SK-N-SH (cell line): ENCODE measurements around the gene C11orf97. TPM values are rescaled to one million over a fixed set of nuclear protein-coding genes. Genes with fewer than 3 reads are reported as not detected.

ENCODE experiments used
- CTCF ChIA-PET: fragments of 300-600, 350-600 bp; formaldehyde crosslinking; extraction: SDS; loops from one replicate; lab custom pipeline; 2021; lab: Yijun Ruan, JAX
- POLR2A ChIA-PET: fragments of 350-600 bp; sonication (Branson Sonifier 250); formaldehyde crosslinking; extraction: SDS; loops from one replicate; lab custom pipeline; 2020; ENCODE audit warnings: antibody characterized with exemption, inconsistent platforms; lab: Yijun Ruan, JAX
- DNase-seq: peaks from one replicate; pipeline ENCODE4 v3.0.0; 2012
- H2AFZ ChIP-seq: fragments of 200-600 bp; sonication (generic); 2 replicates; pipeline ENCODE4 v1.8.1; 2016; ENCODE audit warnings: antibody characterized with exemption, mild to moderate bottlenecking, low read depth
- H3F3A ChIP-seq: fragments of 200-600 bp; sonication (generic); replicated peaks from 2 replicates; pipeline ENCODE3; 2016; ENCODE audit warnings: antibody characterized with exemption, mild to moderate bottlenecking; ENCODE audit not compliant: insufficient read depth
- H3K27ac ChIP-seq, 2 experiments: fragments of 200-500 bp in 1 of 2; fragments of 200-600 bp in 1 of 2; sonication (Bioruptor generic) in 1 of 2; sonication (generic), shearing (Covaris generic) in 1 of 2; 2 replicates each; pipeline versions ENCODE4 v1.5.1 to v1.6.1; 2014 to 2016; ENCODE audit warnings: low read depth in 2 of 2, inconsistent platforms in 1 of 2, low read length in 1 of 2, mild to moderate bottlenecking in 1 of 2, mixed read lengths in 1 of 2
- H3K27me3 ChIP-seq: fragments of 200-600 bp; sonication (generic), shearing (Covaris generic); 2 replicates; pipeline ENCODE4 v1.6.1; 2016; ENCODE audit warnings: mixed run types; ENCODE audit not compliant: insufficient read depth
- H3K36me3 ChIP-seq, 2 experiments: fragments of 200-500 bp in 1 of 2; fragments of 200-600 bp in 1 of 2; sonication (Bioruptor generic) in 1 of 2; sonication (generic) in 1 of 2; replicated peaks in 1 of 2; 2 replicates each; pipeline versions ENCODE3 to v1.5.1; 2014 to 2016; ENCODE audit warnings: low read length in 1 of 2, mild to moderate bottlenecking in 1 of 2; ENCODE audit not compliant: insufficient read depth in 2 of 2, control insufficient read depth in 1 of 2
- H3K4me1 ChIP-seq, 2 experiments: fragments of 200-500 bp in 1 of 2; fragments of 200-600 bp in 1 of 2; sonication (Bioruptor generic) in 1 of 2; sonication (generic), shearing (Covaris generic) in 1 of 2; 2 replicates each; pipeline versions ENCODE4 v1.5.1 to v1.6.1; 2014 to 2016; ENCODE audit warnings: low read depth in 1 of 2, low read length in 1 of 2, mixed run types in 1 of 2; ENCODE audit not compliant: insufficient read depth in 2 of 2, control insufficient read depth in 1 of 2
- H3K4me2 ChIP-seq: fragments of 200-600 bp; sonication (generic), shearing (Covaris generic); 2 replicates; pipeline ENCODE4 v1.6.1; 2017; ENCODE audit warnings: mixed run types
- H3K4me3 ChIP-seq, 2 experiments: fragments of 200-500 bp in 1 of 2; fragments of 200-600 bp in 1 of 2; sonication (Bioruptor generic) in 1 of 2; sonication (generic), shearing (Covaris generic) in 1 of 2; 2 replicates each; pipeline versions ENCODE4 v1.5.1 to v1.8.1; 2014 to 2016; ENCODE audit warnings: low read depth in 2 of 2, inconsistent platforms in 1 of 2, low read length in 1 of 2, mild to moderate bottlenecking in 1 of 2, mixed read lengths in 1 of 2, moderate library complexity in 1 of 2
- H3K79me2 ChIP-seq: fragments of 200-600 bp; sonication (generic); 2 replicates; pipeline ENCODE4 v1.8.1; 2017; ENCODE audit warnings: mild to moderate bottlenecking; ENCODE audit not compliant: insufficient read depth
- H3K9ac ChIP-seq: fragments of 200-600 bp; sonication (generic); 2 replicates; pipeline ENCODE4 v1.6.1; 2017; ENCODE audit warnings: mixed run types
- H3K9me2 ChIP-seq: fragments of 200-600 bp; sonication (generic); 2 replicates; pipeline ENCODE4 v1.6.1; 2017; ENCODE audit warnings: mixed run types
- H3K9me3 ChIP-seq: fragments of 200-600 bp; sonication (generic); 2 replicates; pipeline ENCODE4 v1.6.1; 2017; ENCODE audit warnings: mixed run types, mild to moderate bottlenecking, moderate library complexity
- H4K20me1 ChIP-seq: fragments of 200-600 bp; sonication (generic); 2 replicates; pipeline ENCODE4 v1.6.1; 2017; ENCODE audit warnings: mild to moderate bottlenecking, mixed run types; ENCODE audit not compliant: insufficient read depth
- CHD2 ChIP-seq: fragments of 150-350 bp; IDR thresholded peaks from 2 replicates; pipeline ENCODE4 v1.6.1; 2018; ENCODE audit warnings: low read length; ENCODE audit not compliant: partially characterized antibody
- ELF1 ChIP-seq: IDR thresholded peaks from 2 replicates; pipeline ENCODE4 v1.4.0; 2012
- IRF3 ChIP-seq: fragments of 150-350 bp; IDR thresholded peaks from 2 replicates; pipeline ENCODE4 v1.6.1; 2016; ENCODE audit warnings: mild to moderate bottlenecking, low read depth, low read length
- JUND ChIP-seq: IDR thresholded peaks from 2 replicates; pipeline ENCODE4 v1.4.0; 2012
- MAX ChIP-seq: IDR thresholded peaks from 2 replicates; pipeline ENCODE4 v1.4.0; 2012; ENCODE audit warnings: low read depth
- MXI1 ChIP-seq: IDR thresholded peaks from 2 replicates; pipeline ENCODE4 v1.6.1; 2012; ENCODE audit warnings: mild to moderate bottlenecking, low read depth, low read length, improper control_type of control experiment
- NRF1 ChIP-seq: IDR thresholded peaks from 2 replicates; pipeline ENCODE4 v1.6.1; 2012; ENCODE audit warnings: low read depth, mild to moderate bottlenecking, low read length
- POLR2AphosphoS5 ChIP-seq: IDR thresholded peaks from 2 replicates; pipeline ENCODE4 v1.6.1; 2012; ENCODE audit warnings: low read depth, low read length
- SIN3A ChIP-seq: IDR thresholded peaks from 2 replicates; pipeline ENCODE4 v1.6.1; 2012; ENCODE audit warnings: low read depth, mild to moderate bottlenecking, low read length, moderate library complexity, borderline replicate concordance
- TAF1 ChIP-seq: IDR thresholded peaks from 2 replicates; pipeline ENCODE4 v1.6.1; 2012; ENCODE audit warnings: low read depth, mild to moderate bottlenecking, low read length, moderate library complexity, borderline replicate concordance
- YY1 ChIP-seq: IDR thresholded peaks from 2 replicates; pipeline ENCODE4 v1.4.0; 2012; ENCODE audit warnings: low read depth, mild to moderate bottlenecking
- ZBTB33 ChIP-seq: IDR thresholded peaks from 2 replicates; pipeline ENCODE4 v1.4.0; 2012; ENCODE audit warnings: low read depth, borderline replicate concordance
- WGBS: methylation state at CpG from one replicate; pipeline ENCODE4 v1.1.6; 2017; ENCODE audit warnings: low lambda C conversion rate; 5-methylcytosine and 5-hydroxymethylcytosine counted together
- polyA plus RNA-seq, 3 experiments: library from polyadenylated mRNA; depleted of rRNA; stranded (reverse); fragments of >200 nt; gene quantifications; 2 replicates each; pipeline ENCODE4 v1.2.3, GENCODE V29; 2012

The C11orf97 gene
- polyA plus RNA-seq, 1 of the 3 experiments (the other 2 are of a cell fraction), result not detected

GRCh38 chr11:94493281-94494125 is 18.8 kb upstream of the C11orf97 start, which contains the start of the genes ANKRD49 and MRE11:
Gene ANKRD49 (plus strand): TSS chr11:94493984. CDS start chr11:94496694, 2,710 bp downstream.
Gene MRE11 (minus strand): TSS chr11:94493844. CDS start chr11:94492801, 1,043 bp downstream.
- TF ChIP-seq YY1 (no peak), POLR2AphosphoS5 (0 out of 2 replicates have a peak, but pooled peaks have one; percentile 62), CHD2 (peak; percentile 99), MXI1 (peak; percentile 86), ZBTB33 (peak; percentile 96), TAF1 (peak; percentile 69; the same call in 1 of the 2 replicates), ELF1 (peak; percentile 96), IRF3 (peak; percentile 18; the same call in 1 of the 2 replicates), JUND (no peak), MAX (peak; percentile 47), SIN3A (peak; percentile 95), NRF1 (no peak)
- peak within 1 kb of the TSS; percentile 84 for H3K4me2 ChIP-seq
- POLR2A ChIA-PET, result interaction anchor here (1.0 kb wide), 1 partner anchor 365 kb away, joined by 3 read pairs; no protein-coding TSS in a partner anchor

More at GRCh38 chr11:94493281-94494125, 18.8 kb upstream of the C11orf97 start, which contains the start of the genes ANKRD49 and MRE11:
- no peaks in the 10 kb centered on the region for H3K9me3 ChIP-seq
- peak within 1 kb of the TSS; percentile 61 for H3K27ac ChIP-seq
- peak within 1 kb of the TSS; percentile 84 to 94 for H3K4me3 ChIP-seq
- peak within 1 kb of the TSS; percentile 98 for H2AFZ ChIP-seq
- WGBS, result 1% methylated on average over 18 of the region's 55 CpGs
- H3F3A ChIP-seq, result no peaks in the 10 kb centered on the region
- peak; percentile 89 for DNase-seq
- no peaks in the 10 kb centered on the region for H3K9me2 ChIP-seq
- peak within 1 kb of the TSS; percentile 89 for H3K9ac ChIP-seq
- H3K79me2 ChIP-seq, result peaks cover 46% of the 10 kb centered on the region
- peaks cover 30 to 45% of the 10 kb centered on the region in 2 experiments for H3K36me3 ChIP-seq
- CTCF ChIA-PET, result interaction anchor here (0.7 to 3.0 kb wide), 2 partner anchors 12 to 275 kb away, joined by 3 to 10 read pairs; partner anchors contain the start of gene AMOTL1
- H4K20me1 ChIP-seq, result no peaks in the 10 kb centered on the region
- H3K27me3 ChIP-seq, result no peaks in the 10 kb centered on the region
- H3K4me1 ChIP-seq, result peaks cover 9 to 12% of the 10 kb centered on the region in 2 experiments
